K562 (cell line): ENCODE data around the gene ACKR2.
A peak's percentile ranks its signal among the peaks of the same experiment; 100 is the strongest.

Experiments
- CHD1 ChIP-seq: fragments of 200-600 bp; sonication (generic); IDR thresholded peaks from one replicate; pipeline ENCODE4 v1.6.1; 2012; ENCODE audit warnings: mild to moderate bottlenecking, moderate library complexity, low read length, inconsistent platforms
- CHD2 ChIP-seq: IDR thresholded peaks from 2 replicates; pipeline ENCODE4 v1.6.1; 2011; ENCODE audit warnings: low read depth, low read length
- CTCF ChIP-seq, 3 experiments: IDR thresholded peaks in 2 of 3; conservative IDR thresholded peaks in 1 of 3; 2 replicates each; pipeline ENCODE4 v1.5.1; 2011 to 2012; ENCODE audit warnings: low read length in 3 of 3, mild to moderate bottlenecking in 3 of 3, control low read depth in 2 of 3, improper control_type of control experiment in 1 of 3, inconsistent platforms in 1 of 3, low read depth in 1 of 3, mixed read lengths in 1 of 3, moderate library complexity in 1 of 3; ENCODE audit not compliant: insufficient read depth in 2 of 3
- MXD1 ChIP-seq: fragments of 250-450 bp; sonication (Bioruptor Pico); IDR thresholded peaks from 2 replicates; pipeline ENCODE4 v1.8.0; 2021; ENCODE audit warnings: borderline replicate concordance, mild to moderate bottlenecking, moderate library complexity; ENCODE audit not compliant: poor library complexity, severe bottlenecking
- NRF1 ChIP-seq, 2 experiments: fragments of 450-650 bp; IDR thresholded peaks in 1 of 2; conservative IDR thresholded peaks in 1 of 2; 2 replicates each; pipeline ENCODE4 v1.6.1; 2014; ENCODE audit warnings: mild to moderate bottlenecking in 2 of 2
- POLR2AphosphoS5 ChIP-seq: IDR thresholded peaks from 2 replicates; pipeline ENCODE4 v1.6.1; 2011; ENCODE audit warnings: mild to moderate bottlenecking, low read depth, low read length, moderate library complexity; ENCODE audit not compliant: control insufficient read depth, insufficient read depth
- ZNF143 ChIP-seq: sonication (generic); formaldehyde crosslinking; IDR thresholded peaks from 2 replicates; pipeline ENCODE4 v1.9.0; 2022; ENCODE audit warnings: mild to moderate bottlenecking, missing genetic modification reagents
- ZNF384 ChIP-seq: IDR thresholded peaks from 2 replicates; pipeline ENCODE4 v1.6.1; 2012; ENCODE audit warnings: low read depth, low read length, improper control_type of control experiment

- TF ChIP-seq CTCF (IDR thresholded peaks at IDR 0.05 in 2 of 3, conservative IDR thresholded peaks at IDR 0.05 in 1 of 3; ENCODE audit: insufficient read depth in 2 of 3, low read depth in 1 of 3, low read length in 3 of 3): no peak
- TF ChIP-seq ZNF143: no peak
- no peak for TF ChIP-seq NRF1 (conservative IDR thresholded peaks at IDR 0.05 in 1 of 2, IDR thresholded peaks at IDR 0.05 in 1 of 2)
- no peak for TF ChIP-seq POLR2AphosphoS5
- no peak for TF ChIP-seq CHD1
- no peak for TF ChIP-seq MXD1
- 0 out of 2 replicates have a peak, but pooled peaks have one; percentile 68 for TF ChIP-seq ZNF384
- no peak for TF ChIP-seq CHD2
Observed at GRCh38 chr3:42801784-42802183, 7.5 kb upstream of the ACKR2 start.
